Neural progenitor cell (in vitro differentiated cells): ENCODE results near the gene ZNF322. TPM values are rescaled to one million over a fixed set of nuclear protein-coding genes. Genes with fewer than 3 reads are reported as not detected.

ENCODE experiments used
- DNase-seq: peaks from one replicate; pipeline ENCODE4 v3.0.0-alpha.2; 2016; ENCODE audit warnings: low spot score
- H2AFZ ChIP-seq: fragments of 200-600 bp; sonication (generic); replicated peaks from 2 replicates; pipeline ENCODE4 v1.6.1; 2016; ENCODE audit warnings: antibody characterized with exemption
- H3F3A ChIP-seq: fragments of 200-600 bp; sonication (generic); 2 replicates; pipeline ENCODE4 v1.6.1; 2016; ENCODE audit warnings: antibody characterized with exemption, low read depth
- H3K27ac ChIP-seq: fragments of 200-600 bp; sonication (generic); 2 replicates; pipeline ENCODE4 v1.5.1; 2016; ENCODE audit warnings: mild to moderate bottlenecking
- H3K27me3 ChIP-seq: fragments of 200-600 bp; sonication (generic); 2 replicates; pipeline ENCODE4 v1.6.1; 2016; ENCODE audit warnings: mild to moderate bottlenecking, moderate library complexity
- H3K36me3 ChIP-seq: fragments of 200-600 bp; sonication (generic); 2 replicates; pipeline ENCODE4 v1.5.1; 2016
- H3K4me1 ChIP-seq: fragments of 200-600 bp; sonication (generic); 2 replicates; pipeline ENCODE4 v1.6.1; 2016; ENCODE audit warnings: mixed run types
- H3K4me2 ChIP-seq: fragments of 200-600 bp; sonication (generic); 2 replicates; pipeline ENCODE4 v1.6.1; 2016
- H3K4me3 ChIP-seq: fragments of 200-600 bp; sonication (generic); 2 replicates; pipeline ENCODE4 v1.5.1; 2016
- H3K79me2 ChIP-seq: fragments of 200-600 bp; sonication (generic); 2 replicates; pipeline ENCODE4 v1.6.1; 2016; ENCODE audit warnings: low read depth
- H3K9ac ChIP-seq: fragments of 200-600 bp; sonication (generic); 2 replicates; pipeline ENCODE4 v1.6.1; 2016
- H3K9me3 ChIP-seq: fragments of 200-600 bp; sonication (generic); 2 replicates; pipeline ENCODE4 v1.5.1; 2016; ENCODE audit warnings: low read depth
- H4K20me1 ChIP-seq: fragments of 200-600 bp; sonication (generic); 2 replicates; pipeline ENCODE4 v1.6.1; 2016; ENCODE audit warnings: low read depth
- H3K27ac Mint-ChIP-seq: 3 replicates; pipeline ENCODE4 v1.8.0; 2021; ENCODE audit warnings: mixed read lengths
- H3K27me3 Mint-ChIP-seq: 2 replicates; pipeline ENCODE4 v1.8.0; 2022; ENCODE audit warnings: low read depth, mild to moderate bottlenecking, inconsistent platforms, moderate library complexity, mixed read lengths; ENCODE audit not compliant: insufficient read depth
- H3K36me3 Mint-ChIP-seq: 3 replicates; pipeline ENCODE4 v1.8.0; 2021; ENCODE audit warnings: mixed read lengths
- H3K4me1 Mint-ChIP-seq: 3 replicates; pipeline ENCODE4 v1.8.0; 2021; ENCODE audit warnings: mixed read lengths
- H3K4me3 Mint-ChIP-seq: 3 replicates; pipeline ENCODE4 v1.8.0; 2021; ENCODE audit warnings: mild to moderate bottlenecking, moderate library complexity, mixed read lengths
- H3K9me3 Mint-ChIP-seq: 3 replicates; pipeline ENCODE4 v1.8.0; 2020; ENCODE audit warnings: mixed read lengths
- CTCF ChIP-seq: fragments of 200-600 bp; sonication (generic); IDR thresholded peaks from 2 replicates; pipeline ENCODE4 v1.5.1; 2017; ENCODE audit warnings: antibody characterized with exemption, mild to moderate bottlenecking
- EZH2 ChIP-seq: fragments of 200-600 bp; sonication (generic); IDR thresholded peaks from 2 replicates; pipeline ENCODE4 v1.6.1; 2017; ENCODE audit warnings: antibody characterized with exemption, mild to moderate bottlenecking, moderate library complexity
- EZH2phosphoT487 ChIP-seq: fragments of 200-600 bp; sonication (generic); IDR thresholded peaks from 2 replicates; pipeline ENCODE4 v1.6.1; 2017; ENCODE audit warnings: antibody characterized with exemption
- total RNA-seq: library from RNA; depleted of rRNA; stranded (reverse); fragments of >200 nt; gene quantifications from 2 replicates; pipeline ENCODE4 v1.2.3, GENCODE V29; 2015; ENCODE audit warnings: low replicate concordance

ZNF322 gene
- total RNA-seq, 1 donor from 2014 or later: 54.8 TPM

GRCh38 chr6:26602262-26602661, 57.3 kb downstream of the ZNF322 start:
- Histone ChIP-seq H4K20me1 (no peaks in the 10 kb centered on the region), H3K9ac (no peak overlapping the region), H3K27me3 (peaks cover 17% of the 10 kb centered on the region), H3K4me1 (peaks cover 7% of the 10 kb centered on the region), H2AFZ (no peak overlapping the region), H3K79me2 (peaks cover 14% of the 10 kb centered on the region), H3K9me3 (no peaks in the 10 kb centered on the region), H3K4me2 (no peak overlapping the region), H3F3A (no peaks in the 10 kb centered on the region), H3K4me3 (no peak overlapping the region), H3K27ac (no peak overlapping the region), H3K36me3 (no peaks in the 10 kb centered on the region)
- peaks cover 4% of the 10 kb centered on the region for H3K4me1 Mint-ChIP-seq
- H3K36me3 Mint-ChIP-seq: peaks cover 13% of the 10 kb centered on the region
- TF ChIP-seq CTCF (no peak), EZH2 (no peak), EZH2phosphoT487 (no peak)
- H3K27ac Mint-ChIP-seq: no peak overlapping the region
- H3K4me3 Mint-ChIP-seq: no peak overlapping the region
- H3K9me3 Mint-ChIP-seq: no peaks in the 10 kb centered on the region
- H3K27me3 Mint-ChIP-seq: no peaks in the 10 kb centered on the region
- no peak for DNase-seq

GRCh38 chr6:26600759-26601158, 58.8 kb downstream of the ZNF322 start:
- Mint-ChIP-seq H3K4me1 (peaks cover 4% of the 10 kb centered on the region), H3K4me3 (no peak overlapping the region), H3K27ac (no peak overlapping the region), H3K9me3 (no peaks in the 10 kb centered on the region), H3K27me3 (no peaks in the 10 kb centered on the region), H3K36me3 (peaks cover 13% of the 10 kb centered on the region)
- Histone ChIP-seq H3K9ac (no peak overlapping the region), H3K36me3 (no peaks in the 10 kb centered on the region), H3K4me1 (peaks cover 7% of the 10 kb centered on the region), H3K4me2 (no peak overlapping the region), H3K27ac (no peak overlapping the region), H3F3A (peaks cover 9% of the 10 kb centered on the region), H3K4me3 (no peak overlapping the region), H3K9me3 (no peaks in the 10 kb centered on the region), H3K27me3 (peaks cover 13% of the 10 kb centered on the region), H4K20me1 (no peaks in the 10 kb centered on the region), H3K79me2 (peaks cover 17% of the 10 kb centered on the region), H2AFZ (no peak overlapping the region)
- TF ChIP-seq CTCF (no peak), EZH2 (no peak), EZH2phosphoT487 (no peak)
- no peak for DNase-seq

GRCh38 chr6:26599591-26599990, 60.0 kb downstream of the ZNF322 start:
- Mint-ChIP-seq H3K4me3 (peak overlapping the region; percentile 18), H3K4me1 (peaks cover 7% of the 10 kb centered on the region), H3K9me3 (no peaks in the 10 kb centered on the region), H3K27ac (no peak overlapping the region), H3K36me3 (peaks cover 13% of the 10 kb centered on the region), H3K27me3 (peaks cover 4% of the 10 kb centered on the region)
- Histone ChIP-seq H3K9ac (no peak overlapping the region), H3K27me3 (peaks cover 2% of the 10 kb centered on the region), H3K4me2 (no peak overlapping the region), H3K9me3 (no peaks in the 10 kb centered on the region), H3K4me1 (peaks cover 7% of the 10 kb centered on the region), H3K36me3 (no peaks in the 10 kb centered on the region), H3F3A (peaks cover 21% of the 10 kb centered on the region), H3K27ac (no peak overlapping the region), H4K20me1 (no peaks in the 10 kb centered on the region), H2AFZ (no peak overlapping the region), H3K79me2 (peaks cover 17% of the 10 kb centered on the region), H3K4me3 (no peak overlapping the region)
- DNase-seq: no peak
- no peak for TF ChIP-seq EZH2phosphoT487

DNA sequence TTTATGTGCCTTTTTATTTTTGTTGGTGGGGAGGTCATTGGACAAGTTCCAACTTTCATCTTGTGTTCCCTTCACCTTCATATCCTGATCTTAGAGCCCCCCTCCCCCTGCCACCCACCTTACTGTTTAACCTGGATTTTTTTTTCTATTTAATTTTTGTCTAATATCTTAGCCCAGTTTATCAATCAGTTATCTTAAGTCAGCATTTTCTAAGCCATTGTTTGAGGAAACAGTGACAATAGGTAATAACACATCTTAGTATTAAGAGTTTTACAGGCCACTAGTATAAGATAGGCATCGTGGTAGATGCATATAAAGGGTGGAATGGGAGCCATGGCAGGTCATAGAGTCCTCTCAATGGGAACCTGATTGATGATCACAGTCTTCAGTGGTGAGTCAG, 60.4 kb downstream of the ZNF322 start:
- no peak overlapping the region for H2AFZ ChIP-seq
- no peaks in the 10 kb centered on the region for H4K20me1 ChIP-seq
- H3K9me3 ChIP-seq: no peaks in the 10 kb centered on the region
- TF ChIP-seq EZH2 (no peak), CTCF (no peak), EZH2phosphoT487 (no peak)
- H3K9ac ChIP-seq: no peak overlapping the region
- Mint-ChIP-seq H3K9me3 (no peaks in the 10 kb centered on the region), H3K27ac (no peak overlapping the region), H3K4me1 (peaks cover 8% of the 10 kb centered on the region), H3K27me3 (peaks cover 7% of the 10 kb centered on the region), H3K4me3 (peak overlapping the region; percentile 18), H3K36me3 (peaks cover 13% of the 10 kb centered on the region)
- H3K79me2 ChIP-seq: peaks cover 17% of the 10 kb centered on the region
- H3K27me3 ChIP-seq: peaks cover 5% of the 10 kb centered on the region
- H3K4me1 ChIP-seq: peaks cover 7% of the 10 kb centered on the region
- H3K27ac ChIP-seq: no peak overlapping the region
- H3K4me3 ChIP-seq: no peak overlapping the region
- peaks cover 22% of the 10 kb centered on the region for H3F3A ChIP-seq
- H3K36me3 ChIP-seq: no peaks in the 10 kb centered on the region
- DNase-seq: no peak
- H3K4me2 ChIP-seq: no peak overlapping the region
